Measurements from ENCODE around the gene NFE2L2.

DNA sequence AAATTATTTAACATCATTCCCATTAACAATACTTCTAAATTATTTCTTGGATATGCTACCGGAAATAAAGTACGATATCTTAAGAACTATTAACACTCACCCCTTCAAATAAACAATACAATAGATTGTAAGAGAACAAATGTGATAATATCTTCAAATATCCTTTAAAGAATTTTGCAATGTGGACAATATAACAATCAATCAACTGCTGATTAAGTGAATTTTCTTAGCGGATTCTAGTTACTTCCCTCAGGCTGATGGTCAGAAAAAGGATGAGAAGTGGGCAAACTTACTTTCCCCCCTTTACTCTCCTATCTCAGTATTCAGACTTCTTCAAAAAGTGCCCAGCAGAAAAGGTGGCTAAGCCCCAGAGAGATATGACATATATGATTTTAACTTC is 10.8 kb downstream of the NFE2L2 start:
- TF ChIP-seq CTCF (conservative IDR thresholded peaks at IDR 0.05 in 1 of 2, IDR thresholded peaks at IDR 0.05 in 1 of 2; ENCODE audit: extremely low read depth in 1 of 2, insufficient read depth in 1 of 2, low read depth in 1 of 2, low read length in 2 of 2) (no peak), EZH2 (IDR thresholded peaks at IDR 0.05; ENCODE audit: borderline replicate concordance, low read length) (no peak)

All from mammary epithelial cell (primary cell).